Measurements from ENCODE around the gene PLOD3.

- TF ChIP-seq ZNF274 (IDR thresholded peaks at IDR 0.05; ENCODE audit: low read depth, low read length): no peak
- TF ChIP-seq YY1 (IDR thresholded peaks at IDR 0.05; ENCODE audit: insufficient read depth, insufficient read length): no peak
These were observed 46.6 kb downstream of the PLOD3 start for GRCh38 chr7:101170617-101171441.

Measured in NT2/D1 (cell line).